Chondrocyte (in vitro differentiated cells): ENCODE measurements around the gene PRKACA. TPM values are rescaled to one million over a fixed set of nuclear protein-coding genes. Genes with fewer than 3 reads are reported as not detected.
A peak's percentile ranks its signal among the peaks of the same experiment; 100 is the strongest.
"Not testable (repeated sequence)": the region's sequence is repeated elsewhere in the genome, so short reads cannot be mapped to it uniquely, and the experiment has no call there.

Experiments used
- DNase-seq: peaks from one replicate; pipeline ENCODE4 v3.0.0; 2021; ENCODE audit warnings: mixed read lengths, low spot score
- H3K27ac Mint-ChIP-seq: one replicate; pipeline ENCODE4 v1.8.0; 2021; ENCODE audit warnings: mild to moderate bottlenecking, moderate library complexity, mixed read lengths; ENCODE audit not compliant: unreplicated experiment
- H3K27me3 Mint-ChIP-seq: 2 replicates; pipeline ENCODE4 v1.8.0; 2021; ENCODE audit warnings: low read depth, mixed read lengths
- H3K36me3 Mint-ChIP-seq: 2 replicates; pipeline ENCODE4 v1.8.0; 2021; ENCODE audit warnings: low read depth, mixed read lengths
- H3K4me1 Mint-ChIP-seq: 2 replicates; pipeline ENCODE4 v1.8.0; 2021; ENCODE audit warnings: low read depth, mild to moderate bottlenecking, mixed read lengths
- H3K4me3 Mint-ChIP-seq: one replicate; pipeline ENCODE4 v1.8.0; 2021; ENCODE audit warnings: mild to moderate bottlenecking, moderate library complexity, mixed read lengths; ENCODE audit not compliant: unreplicated experiment
- H3K9me3 Mint-ChIP-seq: 2 replicates; pipeline ENCODE4 v1.8.0; 2021; ENCODE audit warnings: low read depth, mixed read lengths
- total RNA-seq: library from RNA; stranded (reverse); gene quantifications from 3 replicates; pipeline ENCODE4 v1.2.1, GENCODE V29; 2021
- TF ChIP-seq, protein P1 (sequence below): fragments of 200-600 bp; sonication (generic); IDR thresholded peaks from 2 replicates; pipeline ENCODE4 v1.5.0; 2021; ENCODE audit warnings: antibody characterized with exemption, mild to moderate bottlenecking, moderate library complexity

The PRKACA gene
- total RNA-seq, 1 donor from 2014 or later: 88.2 TPM

DNA sequence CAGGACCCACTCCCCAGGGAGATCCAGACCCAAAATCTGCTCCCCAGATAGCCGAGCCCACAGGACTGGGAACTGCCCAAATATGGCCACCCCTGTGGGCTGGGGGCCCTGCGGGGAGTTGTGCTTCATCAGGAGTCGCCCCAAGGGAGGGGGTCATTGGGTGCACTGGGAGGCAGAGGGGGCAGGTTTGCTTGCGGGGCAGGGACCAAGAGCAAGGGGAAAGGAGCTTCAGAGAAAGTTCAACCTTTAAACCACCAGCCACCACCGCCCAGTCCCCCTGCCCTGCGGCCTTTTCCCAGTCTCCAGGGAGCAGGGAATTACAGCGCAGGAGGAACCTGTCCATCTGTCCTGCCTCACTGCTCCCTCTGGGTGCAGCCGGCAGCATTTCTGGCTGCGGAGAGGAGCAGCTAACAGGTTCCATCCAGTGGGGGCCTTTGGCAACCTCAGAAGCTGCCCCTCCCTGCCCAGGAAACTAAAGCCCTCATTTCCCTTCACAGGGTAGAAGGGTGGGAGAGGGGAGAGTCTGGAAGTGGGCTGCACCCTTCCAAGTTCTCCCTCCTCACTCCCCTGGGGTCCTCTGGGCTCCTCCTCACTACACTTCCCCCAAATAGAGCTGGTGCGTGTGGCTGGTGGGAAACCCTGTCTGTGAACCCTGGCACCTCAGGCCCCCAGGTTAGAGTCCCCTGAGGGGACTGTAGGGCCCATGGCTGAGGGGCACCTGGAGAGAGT is 32.6 kb upstream of the PRKACA start:
- H3K36me3 Mint-ChIP-seq: peaks cover 4% of the 10 kb centered on the region
- TF ChIP-seq, protein P1, sequence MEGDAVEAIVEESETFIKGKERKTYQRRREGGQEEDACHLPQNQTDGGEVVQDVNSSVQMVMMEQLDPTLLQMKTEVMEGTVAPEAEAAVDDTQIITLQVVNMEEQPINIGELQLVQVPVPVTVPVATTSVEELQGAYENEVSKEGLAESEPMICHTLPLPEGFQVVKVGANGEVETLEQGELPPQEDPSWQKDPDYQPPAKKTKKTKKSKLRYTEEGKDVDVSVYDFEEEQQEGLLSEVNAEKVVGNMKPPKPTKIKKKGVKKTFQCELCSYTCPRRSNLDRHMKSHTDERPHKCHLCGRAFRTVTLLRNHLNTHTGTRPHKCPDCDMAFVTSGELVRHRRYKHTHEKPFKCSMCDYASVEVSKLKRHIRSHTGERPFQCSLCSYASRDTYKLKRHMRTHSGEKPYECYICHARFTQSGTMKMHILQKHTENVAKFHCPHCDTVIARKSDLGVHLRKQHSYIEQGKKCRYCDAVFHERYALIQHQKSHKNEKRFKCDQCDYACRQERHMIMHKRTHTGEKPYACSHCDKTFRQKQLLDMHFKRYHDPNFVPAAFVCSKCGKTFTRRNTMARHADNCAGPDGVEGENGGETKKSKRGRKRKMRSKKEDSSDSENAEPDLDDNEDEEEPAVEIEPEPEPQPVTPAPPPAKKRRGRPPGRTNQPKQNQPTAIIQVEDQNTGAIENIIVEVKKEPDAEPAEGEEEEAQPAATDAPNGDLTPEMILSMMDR: no peak
- no peak for DNase-seq

DNA sequence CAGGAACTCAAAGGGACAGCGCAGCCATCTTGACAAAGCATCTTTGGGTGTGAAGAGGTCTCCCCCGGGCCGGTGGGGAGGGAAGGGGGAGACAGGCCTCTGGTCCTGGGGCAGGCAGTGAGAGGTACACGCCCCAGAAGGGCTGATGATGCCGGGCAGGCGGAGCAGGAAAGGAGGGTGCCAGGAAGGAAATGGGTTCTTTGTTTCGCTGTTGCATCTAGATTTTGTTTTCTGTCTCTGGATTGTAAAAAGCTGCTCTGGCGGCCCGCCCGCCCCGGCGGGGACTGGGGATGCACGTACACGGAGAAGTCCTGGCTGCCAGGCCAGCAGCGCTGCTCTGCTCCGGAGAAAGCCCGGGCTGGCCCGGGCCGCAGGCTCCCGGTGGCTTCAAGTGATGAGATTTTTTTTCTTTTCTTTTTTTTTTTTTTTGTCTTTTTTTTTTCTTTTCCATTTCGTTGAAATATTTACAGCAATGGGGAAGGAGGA is 32.0 kb upstream of the PRKACA start:
- peaks cover 4% of the 10 kb centered on the region for H3K36me3 Mint-ChIP-seq
- DNase-seq: no peak
- peaks cover 36% of the 10 kb centered on the region for H3K4me1 Mint-ChIP-seq
- no peaks in the 10 kb centered on the region for H3K9me3 Mint-ChIP-seq
- no peak overlapping the region for H3K27ac Mint-ChIP-seq
- H3K4me3 Mint-ChIP-seq: no peak overlapping the region
- no peaks in the 10 kb centered on the region for H3K27me3 Mint-ChIP-seq
- TF ChIP-seq, protein P1: no peak

More for the DNA sequence above, 32.6 kb upstream of the PRKACA start:
- Mint-ChIP-seq H3K4me3 (no peak overlapping the region), H3K27ac (no peak overlapping the region), H3K4me1 (peaks cover 34% of the 10 kb centered on the region), H3K27me3 (no peaks in the 10 kb centered on the region), H3K9me3 (no peaks in the 10 kb centered on the region)

DNA sequence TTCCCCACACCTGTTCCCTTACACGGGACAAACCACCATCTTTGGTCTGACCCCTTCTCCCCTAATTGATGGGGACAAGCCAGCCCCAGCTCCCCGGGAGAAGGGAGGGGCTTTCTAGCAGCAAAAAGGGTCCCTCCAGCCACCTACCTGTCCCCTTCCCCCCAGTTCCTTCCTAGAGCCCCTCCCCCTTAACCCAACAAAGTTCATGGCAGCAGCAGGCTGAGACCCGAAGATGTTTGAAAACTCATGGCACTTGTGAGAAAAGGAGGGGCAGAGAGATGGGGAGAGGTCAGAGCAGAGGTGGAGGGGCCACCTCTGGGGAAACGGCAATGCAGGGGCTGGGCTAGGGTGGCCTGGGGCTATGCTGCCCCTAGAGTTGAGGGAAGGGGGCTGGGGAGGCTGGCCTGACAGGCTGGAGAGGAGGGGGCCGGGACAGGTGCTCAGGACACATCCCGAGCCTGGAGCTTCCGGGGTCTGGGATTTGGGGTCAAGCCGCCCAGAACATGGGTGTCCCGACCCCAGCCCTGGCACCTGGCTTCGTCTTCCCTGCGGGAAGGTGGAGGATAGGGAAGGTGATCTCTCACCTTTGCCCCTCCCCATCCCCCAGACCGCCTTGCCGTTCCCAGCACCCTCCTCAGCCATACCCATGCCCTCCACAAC is 31.3 kb upstream of the PRKACA start:
- Mint-ChIP-seq H3K9me3 (no peaks in the 10 kb centered on the region), H3K36me3 (peaks cover 4% of the 10 kb centered on the region), H3K4me1 (peaks cover 36% of the 10 kb centered on the region), H3K27ac (no peak overlapping the region), H3K27me3 (no peaks in the 10 kb centered on the region), H3K4me3 (no peak overlapping the region)
- no peak for DNase-seq
- TF ChIP-seq, protein P1: no peak

DNA sequence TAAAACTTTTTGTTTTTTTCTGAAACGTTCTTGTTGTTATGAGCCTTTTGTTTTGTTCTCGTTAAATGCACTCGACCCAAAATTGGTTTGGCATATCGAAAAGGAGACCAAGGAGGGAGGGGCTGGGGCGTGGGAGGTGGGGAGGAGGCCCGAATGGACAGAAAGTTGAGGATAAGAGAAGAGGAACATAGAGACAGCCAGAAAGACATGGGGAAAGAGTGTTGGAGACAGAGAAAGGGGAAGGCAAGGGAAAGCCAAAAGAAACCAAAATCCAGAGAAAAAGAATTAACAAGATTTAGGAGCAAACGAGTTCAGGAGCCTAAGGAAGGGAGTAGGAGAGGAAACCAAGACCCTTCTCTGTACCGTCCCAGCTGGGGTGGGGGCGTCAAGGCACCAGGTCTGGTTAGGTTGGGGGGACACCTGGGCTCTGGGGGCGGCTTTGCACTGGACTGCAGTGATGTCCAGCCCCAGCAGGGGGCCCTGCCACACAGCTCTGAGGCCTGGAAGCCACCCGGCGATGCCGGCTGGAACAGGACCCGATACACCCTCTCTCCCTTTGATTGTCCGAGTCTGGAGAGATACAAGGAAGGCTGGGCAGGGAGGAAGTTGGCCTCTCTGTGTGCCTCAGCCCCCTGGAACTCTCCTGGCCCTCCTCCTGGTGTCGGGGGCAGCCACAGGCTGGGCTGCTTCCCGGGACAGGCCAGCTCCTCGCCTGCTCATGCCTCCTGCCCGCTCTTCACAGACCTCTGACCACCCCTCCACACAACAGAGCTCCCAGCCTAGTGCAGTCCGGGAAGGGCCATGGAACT is 30.4 kb upstream of the PRKACA start:
- H3K4me3 Mint-ChIP-seq: no peak overlapping the region
- H3K36me3 Mint-ChIP-seq: peaks cover 2% of the 10 kb centered on the region
- peak overlapping the region; percentile 70 for H3K27ac Mint-ChIP-seq
- no peak for DNase-seq
- no peaks in the 10 kb centered on the region for H3K9me3 Mint-ChIP-seq
- TF ChIP-seq, protein P1: peak; percentile 87
- H3K27me3 Mint-ChIP-seq: no peaks in the 10 kb centered on the region
- peaks cover 36% of the 10 kb centered on the region for H3K4me1 Mint-ChIP-seq

DNA sequence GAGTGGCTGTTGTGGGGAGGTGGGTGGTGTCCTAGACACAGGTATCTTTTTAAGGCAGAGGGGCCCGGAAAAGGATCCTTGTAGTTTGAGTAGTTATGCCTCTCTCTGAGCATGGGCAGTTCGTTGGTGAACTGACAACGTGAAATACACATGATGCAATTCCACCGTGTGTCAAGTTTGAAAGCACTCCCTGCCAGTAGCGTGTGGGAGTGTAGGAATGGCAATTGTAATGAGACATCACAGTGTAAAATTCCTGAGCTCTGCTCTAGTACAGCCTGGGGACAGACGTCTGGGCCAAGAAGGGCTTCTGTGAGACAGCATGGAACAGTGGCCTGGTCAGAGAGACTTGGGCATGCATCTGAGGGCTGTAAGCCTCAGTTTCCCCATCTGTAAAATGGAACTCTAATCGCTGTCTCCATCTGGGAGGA is 29.2 kb upstream of the PRKACA start:
- H3K36me3 Mint-ChIP-seq: no peaks in the 10 kb centered on the region
- TF ChIP-seq, protein P1: no peak
- peak overlapping the region; percentile 19 for H3K4me3 Mint-ChIP-seq
- H3K9me3 Mint-ChIP-seq: no peaks in the 10 kb centered on the region
- no peaks in the 10 kb centered on the region for H3K27me3 Mint-ChIP-seq
- peak overlapping the region; percentile 95 for H3K27ac Mint-ChIP-seq
- no peak for DNase-seq
- H3K4me1 Mint-ChIP-seq: peaks cover 36% of the 10 kb centered on the region

DNA sequence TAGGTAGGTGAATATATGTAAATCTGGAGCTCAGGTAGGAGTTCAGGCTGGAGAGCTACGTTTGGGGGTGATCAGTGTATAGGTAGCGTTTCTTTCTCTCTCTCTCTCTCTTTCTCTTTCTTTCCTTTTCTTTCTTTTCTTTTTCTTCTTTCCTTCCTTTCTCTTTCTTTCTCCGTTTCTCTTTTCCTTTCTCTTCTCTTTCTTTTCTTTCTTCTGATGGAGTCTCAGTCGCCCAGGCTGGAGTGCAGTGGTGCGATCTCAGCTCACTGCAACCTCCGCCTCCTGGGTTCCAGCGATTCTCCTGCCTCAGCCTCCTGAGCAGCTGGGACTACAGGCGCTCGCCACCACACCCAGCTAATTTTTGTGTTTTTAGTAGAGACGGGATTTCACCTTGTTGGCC is 28.6 kb upstream of the PRKACA start:
- H3K36me3 Mint-ChIP-seq, H3K27me3 Mint-ChIP-seq, H3K9me3 Mint-ChIP-seq, DNase-seq: not testable (repeated sequence)
- H3K4me1 Mint-ChIP-seq: peaks cover 36% of the 10 kb centered on the region
- peak overlapping the region; percentile 95 for H3K27ac Mint-ChIP-seq
- H3K4me3 Mint-ChIP-seq: peak overlapping the region; percentile 19
